ENCODE data around the gene CHST15.

DNA sequence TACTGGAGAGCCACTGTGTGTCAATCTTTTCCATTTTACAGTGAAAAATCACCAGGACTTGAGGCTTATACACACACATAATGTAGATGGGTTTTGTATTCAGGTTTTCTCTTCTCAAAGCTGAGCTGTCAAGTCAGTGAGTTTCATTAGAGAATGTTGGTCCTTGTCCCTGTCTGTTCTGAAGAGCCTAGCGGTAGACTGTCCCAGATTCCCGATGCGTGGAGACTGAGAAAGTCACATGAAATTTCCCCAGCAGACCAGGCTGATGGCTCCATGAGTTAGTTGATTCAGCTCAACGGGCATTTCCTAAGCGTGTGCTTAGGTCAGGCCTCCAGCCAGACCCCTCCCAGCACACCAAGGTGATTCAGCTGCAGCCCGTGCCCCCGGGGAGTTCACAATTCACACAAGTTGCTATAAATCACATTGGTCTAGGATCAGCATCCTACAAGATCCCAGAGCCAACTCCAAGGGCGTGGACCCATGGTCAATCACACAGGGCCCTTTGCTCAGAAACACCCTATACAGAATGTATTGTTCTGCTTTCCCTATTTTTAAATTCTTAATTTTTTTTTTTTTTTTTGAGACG is 17.2 kb downstream of the CHST15 start:
- TF ChIP-seq, protein P1, sequence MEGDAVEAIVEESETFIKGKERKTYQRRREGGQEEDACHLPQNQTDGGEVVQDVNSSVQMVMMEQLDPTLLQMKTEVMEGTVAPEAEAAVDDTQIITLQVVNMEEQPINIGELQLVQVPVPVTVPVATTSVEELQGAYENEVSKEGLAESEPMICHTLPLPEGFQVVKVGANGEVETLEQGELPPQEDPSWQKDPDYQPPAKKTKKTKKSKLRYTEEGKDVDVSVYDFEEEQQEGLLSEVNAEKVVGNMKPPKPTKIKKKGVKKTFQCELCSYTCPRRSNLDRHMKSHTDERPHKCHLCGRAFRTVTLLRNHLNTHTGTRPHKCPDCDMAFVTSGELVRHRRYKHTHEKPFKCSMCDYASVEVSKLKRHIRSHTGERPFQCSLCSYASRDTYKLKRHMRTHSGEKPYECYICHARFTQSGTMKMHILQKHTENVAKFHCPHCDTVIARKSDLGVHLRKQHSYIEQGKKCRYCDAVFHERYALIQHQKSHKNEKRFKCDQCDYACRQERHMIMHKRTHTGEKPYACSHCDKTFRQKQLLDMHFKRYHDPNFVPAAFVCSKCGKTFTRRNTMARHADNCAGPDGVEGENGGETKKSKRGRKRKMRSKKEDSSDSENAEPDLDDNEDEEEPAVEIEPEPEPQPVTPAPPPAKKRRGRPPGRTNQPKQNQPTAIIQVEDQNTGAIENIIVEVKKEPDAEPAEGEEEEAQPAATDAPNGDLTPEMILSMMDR (conservative IDR thresholded peaks at IDR 0.05; ENCODE audit: low read depth, low read length), result no peak
- no peak for TF ChIP-seq EZH2phosphoT487 (IDR thresholded peaks at IDR 0.05; ENCODE audit: borderline replicate concordance, low read length)
- no peak for TF ChIP-seq EZH2 (IDR thresholded peaks at IDR 0.05; ENCODE audit: low read length, unreplicated experiment)

All from PC-3 (cell line).